Body of pancreas (tissue), 4 donors: ENCODE measurements around the gene TENT4A. TPM values are rescaled to one million over a fixed set of nuclear protein-coding genes. Genes with fewer than 3 reads are reported as not detected.

ENCODE experiments used
- ATAC-seq: fragments of 150-250 bp; one replicate; pipeline ENCODE4 v1.9.1; 2016
- DNase-seq, 4 donors: peaks; one replicate each; pipeline ENCODE4 v3.0.0-alpha.2; 2019
- H3K27ac ChIP-seq, 4 donors: fragments of 200-600 bp; sonication (generic); 1 replicate in 3 of 4; 2 replicates in 1 of 4; pipeline versions ENCODE4 v1.5.1 to v1.6.1; 2016 to 2019; ENCODE audit warnings: mild to moderate bottlenecking in 1 of 4, mixed read lengths in 1 of 4, moderate library complexity in 1 of 4
- H3K27me3 ChIP-seq, 2 donors: fragments of 200-600 bp; sonication (generic); one replicate each; pipeline ENCODE4 v1.6.0; 2016; ENCODE audit warnings: mild to moderate bottlenecking in 1 of 2
- H3K36me3 ChIP-seq, 2 donors: fragments of 200-600 bp; sonication (generic); replicated peaks in 1 of 2; 2 replicates each; pipeline ENCODE4 v1.5.1; 2016; ENCODE audit warnings: low read depth in 2 of 2; ENCODE audit not compliant: insufficient read depth in 1 of 2
- H3K4me1 ChIP-seq: fragments of 200-600 bp; sonication (generic); one replicate; pipeline ENCODE4 v1.6.0; 2016
- H3K4me3 ChIP-seq, 2 donors: fragments of 200-600 bp; sonication (generic); 1 replicate in 1 of 2; 2 replicates in 1 of 2; pipeline ENCODE4 v1.5.1; 2016 to 2019
- H3K9me3 ChIP-seq, 3 donors: fragments of 200-600 bp; sonication (generic); 1 replicate in 2 of 3; 2 replicates in 1 of 3; pipeline ENCODE4 v1.5.1; 2016
- CTCF ChIP-seq, 7 experiments: fragments of 450-650 bp in 4 of 7; fragments of 200-600 bp in 3 of 7; sonication (generic) in 3 of 7; IDR thresholded peaks; one replicate each; pipeline ENCODE4 v1.5.1; 2016 to 2019; ENCODE audit warnings: antibody characterized with exemption in 7 of 7
- POLR2A ChIP-seq, 3 donors: fragments of 450-650 bp; IDR thresholded peaks; one replicate each; pipeline ENCODE4 v1.6.1; 2016; ENCODE audit warnings: antibody characterized with exemption in 3 of 3, mild to moderate bottlenecking in 2 of 3
- WGBS, 2 donors: methylation state at CpG; one replicate each; pipeline ENCODE4 v1.1.5; 2017; 5-methylcytosine and 5-hydroxymethylcytosine counted together
- intact Hi-C: fragments of 100-400 bp; cut with DNase I; formaldehyde crosslinking; loops from one replicate; pipeline ENCODE4 v1.15.1; 2023
- total RNA-seq, 2 donors: library from RNA; depleted of rRNA; stranded (reverse); fragments of >200 nt; gene quantifications; one replicate each; pipeline ENCODE4 v1.1.0, GENCODE V29; 2016

The TENT4A gene
- total RNA-seq, 2 donors from 2014 or later, result 11.9 to 27.7 TPM

- Histone ChIP-seq H3K4me1 (peaks cover 50% of the 10 kb centered on the region), H3K9me3 (no peaks in the 10 kb centered on the region), H3K36me3 (no peaks in the 10 kb centered on the region), H3K27me3 (no peaks in the 10 kb centered on the region), H3K4me3 (no peak overlapping the region), H3K27ac (no peak overlapping the region)
- no peak for TF ChIP-seq CTCF (IDR thresholded peaks at IDR 0.05)
- TF ChIP-seq POLR2A (IDR thresholded peaks at IDR 0.05), result no peak
- DNase-seq, result no peak
- ATAC-seq, result no peak
- WGBS, 2 donors, result 61 to 74% methylated on average over 10 to 11 of the region's 11 CpGs
- intact Hi-C loops, result no loop called here
Measured at GRCh38 chr5:6734243-6734700, 21.0 kb downstream of the TENT4A start.

- DNase-seq (no peak), ATAC-seq (no peak)
- WGBS, 2 donors, result 81 to 87% methylated on average over 5 of the region's 5 CpGs
- no peaks in the 10 kb centered on the region for H3K9me3 ChIP-seq
- peaks cover 45% of the 10 kb centered on the region for H3K4me1 ChIP-seq
- TF ChIP-seq CTCF (IDR thresholded peaks at IDR 0.05) (no peak), POLR2A (IDR thresholded peaks at IDR 0.05) (no peak)
- H3K36me3 ChIP-seq, result peaks cover 0 to 3% of the 10 kb centered on the region in 2 donors
- intact Hi-C loops, result no loop called here
- H3K27ac ChIP-seq, result no peak overlapping the region
- no peaks in the 10 kb centered on the region for H3K27me3 ChIP-seq
- no peak overlapping the region for H3K4me3 ChIP-seq
Measured at GRCh38 chr5:6734781-6735180, 21.5 kb downstream of the TENT4A start.

GRCh38 chr5:6736106-6736505, 22.9 kb downstream of the TENT4A start:
- H3K4me1 ChIP-seq, result peaks cover 31% of the 10 kb centered on the region
- H3K27me3 ChIP-seq, result no peaks in the 10 kb centered on the region
- no peak for TF ChIP-seq CTCF (IDR thresholded peaks at IDR 0.05)
- no peak for TF ChIP-seq POLR2A (IDR thresholded peaks at IDR 0.05)
- DNase-seq, result peak in 1 of 4 donors; percentile 46
- H3K36me3 ChIP-seq, result peaks cover 0 to 7% of the 10 kb centered on the region in 2 donors
- intact Hi-C loops, result no loop called here
- H3K4me3 ChIP-seq, result no peak overlapping the region
- WGBS, 2 donors, result 50 to 69% methylated on average over 7 of the region's 7 CpGs
- no peak for ATAC-seq
- no peaks in the 10 kb centered on the region for H3K9me3 ChIP-seq
- no peak overlapping the region for H3K27ac ChIP-seq

GRCh38 chr5:6736524-6737042, 23.4 kb downstream of the TENT4A start:
- no peak overlapping the region for H3K27ac ChIP-seq
- peaks cover 0 to 7% of the 10 kb centered on the region in 2 donors for H3K36me3 ChIP-seq
- no peaks in the 10 kb centered on the region for H3K27me3 ChIP-seq
- TF ChIP-seq CTCF (IDR thresholded peaks at IDR 0.05) (no peak), POLR2A (IDR thresholded peaks at IDR 0.05) (no peak)
- 84 to 92% methylated on average over 9 of the region's 9 CpGs for WGBS, 2 donors
- intact Hi-C loops, result no loop called here
- H3K4me3 ChIP-seq, result no peak overlapping the region
- peaks cover 27% of the 10 kb centered on the region for H3K4me1 ChIP-seq
- no peaks in the 10 kb centered on the region for H3K9me3 ChIP-seq
- no peak for ATAC-seq
- no peak for DNase-seq
